GM23248 (cell line): Measurements from ENCODE around the gene GABRR2. TPM values are rescaled to one million over a fixed set of nuclear protein-coding genes. Genes with fewer than 3 reads are reported as not detected.

Experiments used
- DNase-seq: peaks from one replicate; pipeline ENCODE4 v3.0.0-alpha.2; 2015
- H2AFZ ChIP-seq: fragments of 200-600 bp; sonication (generic); 2 replicates; pipeline ENCODE4 v1.6.1; 2016; ENCODE audit warnings: antibody characterized with exemption
- H3F3A ChIP-seq: fragments of 200-600 bp; sonication (generic); 2 replicates; pipeline ENCODE4 v1.6.1; 2016; ENCODE audit warnings: mild to moderate bottlenecking, antibody characterized with exemption, mixed run types; ENCODE audit not compliant: insufficient read depth
- H3K27ac ChIP-seq: fragments of 200-600 bp; sonication (generic); 2 replicates; pipeline ENCODE4 v1.5.1; 2016; ENCODE audit warnings: mild to moderate bottlenecking
- H3K27me3 ChIP-seq: fragments of 200-600 bp; sonication (generic); replicated peaks from 2 replicates; pipeline ENCODE4 v1.6.1; 2016; ENCODE audit warnings: mild to moderate bottlenecking; ENCODE audit not compliant: insufficient read depth
- H3K36me3 ChIP-seq: fragments of 200-600 bp; sonication (generic); 2 replicates; pipeline ENCODE4 v1.6.1; 2016; ENCODE audit warnings: low read depth, mild to moderate bottlenecking
- H3K4me1 ChIP-seq: fragments of 200-600 bp; sonication (generic); 2 replicates; pipeline ENCODE4 v1.6.1; 2016; ENCODE audit warnings: mild to moderate bottlenecking; ENCODE audit not compliant: insufficient read depth
- H3K4me2 ChIP-seq: fragments of 200-600 bp; sonication (generic); one replicate; pipeline ENCODE4 v1.6.1; 2016; ENCODE audit warnings: mild to moderate bottlenecking; ENCODE audit not compliant: unreplicated experiment
- H3K4me3 ChIP-seq: fragments of 200-600 bp; sonication (generic); 2 replicates; pipeline ENCODE4 v1.5.1; 2016; ENCODE audit warnings: mild to moderate bottlenecking
- H3K79me2 ChIP-seq: fragments of 200-600 bp; sonication (generic); 2 replicates; pipeline ENCODE4 v1.6.1; 2016; ENCODE audit warnings: mild to moderate bottlenecking; ENCODE audit not compliant: insufficient read depth
- H3K9ac ChIP-seq: fragments of 200-600 bp; sonication (generic); 2 replicates; pipeline ENCODE4 v1.6.1; 2016; ENCODE audit warnings: mild to moderate bottlenecking
- H3K9me2 ChIP-seq: fragments of 200-600 bp; sonication (generic); 2 replicates; pipeline ENCODE4 v1.6.1; 2016; ENCODE audit warnings: mixed run types, mild to moderate bottlenecking, moderate library complexity; ENCODE audit not compliant: insufficient read depth
- H3K9me3 ChIP-seq: fragments of 200-600 bp; sonication (generic); one replicate; pipeline ENCODE4 v1.6.1; 2017; ENCODE audit warnings: low read depth
- H4K20me1 ChIP-seq: fragments of 200-600 bp; sonication (generic); 2 replicates; pipeline ENCODE4 v1.6.0; 2016; ENCODE audit not compliant: insufficient read depth
- EZH2 ChIP-seq: fragments of 200-600 bp; sonication (generic); IDR thresholded peaks from 2 replicates; pipeline ENCODE4 v1.6.1; 2018; ENCODE audit warnings: antibody characterized with exemption, mild to moderate bottlenecking; ENCODE audit not compliant: insufficient read depth, poor library complexity, severe bottlenecking
- EZH2phosphoT487 ChIP-seq: fragments of 200-600 bp; sonication (generic); IDR thresholded peaks from 2 replicates; pipeline ENCODE4 v1.6.1; 2018; ENCODE audit warnings: antibody characterized with exemption, moderate library complexity, mild to moderate bottlenecking, low read depth; ENCODE audit not compliant: insufficient read depth
- WGBS, 2 experiments: methylation state at CpG; one replicate each; pipeline ENCODE4 v1.1.6; 2015 to 2017; ENCODE audit warnings: low lambda C conversion rate in 2 of 2, low coverage in 1 of 2; ENCODE audit errors: missing lambda C conversion rate in 2 of 2; 5-methylcytosine and 5-hydroxymethylcytosine counted together
- in situ Hi-C: fragments of 300-500 bp; cut with MboI; formaldehyde crosslinking; loops from 2 replicates; pipeline ENCODE4 v1.15.0; 2020
- polyA plus RNA-seq: library from polyadenylated mRNA; unstranded; fragments of >200 nt; fragmentation: Nextera tagmentation; extraction: Ambion mirVana; gene quantifications from 2 replicates; pipeline ENCODE4 v1.2.1, GENCODE V29; 2016
- total RNA-seq: library from RNA; depleted of rRNA; stranded (reverse); fragments of >200 nt; shearing (Covaris generic); gene quantifications from 2 replicates; pipeline ENCODE4 v1.2.3, GENCODE V29; 2014

Gene GABRR2
- total and polyA plus RNA-seq, 2 experiments from 2014 or later: not detected

DNA sequence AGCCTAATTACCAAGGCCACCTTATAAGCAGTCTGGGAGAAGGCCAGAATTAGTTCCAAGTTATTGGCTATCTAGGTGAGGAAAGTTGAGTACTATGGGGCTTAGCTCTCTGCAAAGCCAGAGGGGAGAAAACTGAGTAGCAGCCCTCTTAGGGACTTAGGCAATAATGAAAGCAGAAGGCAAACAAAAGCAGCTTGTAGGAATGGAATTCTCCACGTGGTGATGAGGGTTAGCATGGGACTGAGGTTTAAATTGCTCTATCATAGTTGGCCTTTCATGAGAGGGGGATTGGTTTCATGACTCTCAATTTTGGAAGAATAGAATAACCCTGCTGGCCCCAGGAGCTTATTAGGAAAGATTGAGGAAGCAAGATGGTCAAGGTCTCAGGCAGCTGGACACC, 44.5 kb upstream of the GABRR2 start:
- Histone ChIP-seq H3K9me2 (no peaks in the 10 kb centered on the region), H3F3A (peaks cover 10% of the 10 kb centered on the region), H3K9ac (no peak overlapping the region), H4K20me1 (no peaks in the 10 kb centered on the region), H3K9me3 (no peaks in the 10 kb centered on the region), H3K4me3 (no peak overlapping the region), H3K79me2 (no peaks in the 10 kb centered on the region), H2AFZ (no peak overlapping the region), H3K4me2 (no peak overlapping the region), H3K27me3 (no peaks in the 10 kb centered on the region), H3K36me3 (no peaks in the 10 kb centered on the region), H3K4me1 (peaks cover 7% of the 10 kb centered on the region), H3K27ac (no peak overlapping the region)
- DNase-seq: no peak
- 7 to 25% methylated on average over 1 of the region's 1 CpG for WGBS, 2 experiments
- in situ Hi-C loops: loop anchor here (25.0 kb wide), 1 partner anchor 372 kb away; no protein-coding TSS in a partner anchor
- TF ChIP-seq EZH2: no peak
- no peak for TF ChIP-seq EZH2phosphoT487

DNA sequence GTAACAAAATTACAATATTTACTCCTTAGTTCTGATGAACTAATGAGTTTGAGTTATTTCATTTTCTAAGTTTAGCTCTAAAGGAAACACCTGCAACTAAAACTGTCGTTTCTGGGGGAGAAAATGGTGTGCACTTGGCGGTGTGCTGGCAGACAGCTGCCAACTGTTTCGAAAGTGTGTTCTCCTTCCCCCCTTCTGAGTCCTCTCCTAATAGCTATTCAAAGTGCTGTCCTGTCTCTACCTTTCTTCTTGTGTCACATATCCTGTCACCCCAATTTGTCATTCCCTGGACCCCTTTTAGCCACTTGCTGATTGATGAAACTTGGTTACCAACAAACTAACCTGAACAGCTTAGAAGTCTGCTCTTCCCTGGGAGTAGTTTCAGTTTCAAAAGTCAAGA, 42.3 kb upstream of the GABRR2 start:
- TF ChIP-seq EZH2phosphoT487 (no peak), EZH2 (no peak)
- H3F3A ChIP-seq: peaks cover 15% of the 10 kb centered on the region
- no peaks in the 10 kb centered on the region for H3K9me3 ChIP-seq
- 48% methylated on average over 3 of the region's 3 CpGs for WGBS, 2 experiments
- H3K36me3 ChIP-seq: no peaks in the 10 kb centered on the region
- H3K79me2 ChIP-seq: peaks cover under 1% of the 10 kb centered on the region; the same call in 1 of the 2 replicates
- H3K4me2 ChIP-seq: no peak overlapping the region
- H3K4me3 ChIP-seq: no peak overlapping the region
- peaks cover 7% of the 10 kb centered on the region for H3K4me1 ChIP-seq
- no peaks in the 10 kb centered on the region for H3K27me3 ChIP-seq
- H4K20me1 ChIP-seq: no peaks in the 10 kb centered on the region
- no peak overlapping the region for H2AFZ ChIP-seq
- DNase-seq: no peak
- no peak overlapping the region for H3K27ac ChIP-seq
- in situ Hi-C loops: loop anchor here (25.0 kb wide), 1 partner anchor 370 kb away; no protein-coding TSS in a partner anchor
- H3K9me2 ChIP-seq: no peaks in the 10 kb centered on the region
- no peak overlapping the region for H3K9ac ChIP-seq

DNA sequence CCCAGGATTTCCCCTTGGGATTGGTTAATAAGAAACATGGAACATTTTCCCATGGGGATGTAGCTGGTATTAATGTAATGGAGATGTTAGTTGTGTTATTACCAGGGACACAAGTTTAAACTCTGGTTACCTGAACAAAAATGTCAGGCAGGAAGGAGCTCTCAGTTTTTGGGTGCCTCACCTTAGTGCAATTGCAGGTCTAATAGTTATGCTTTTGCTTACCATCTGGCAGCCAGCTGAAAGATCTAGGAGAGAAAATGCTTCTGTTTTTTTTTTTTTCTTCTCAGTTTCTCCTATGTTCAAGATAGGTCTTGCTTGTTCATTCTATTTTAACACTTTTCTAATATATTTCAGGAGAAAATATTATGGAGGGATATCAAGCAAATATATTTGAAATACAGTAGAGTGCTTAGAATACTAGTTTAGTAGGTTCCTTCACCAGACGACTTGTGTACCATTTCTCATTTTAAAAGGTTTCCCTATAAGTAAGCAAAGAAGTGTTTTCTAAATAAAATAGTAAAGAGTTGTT, 41.6 kb upstream of the GABRR2 start:
- Histone ChIP-seq H4K20me1 (no peaks in the 10 kb centered on the region), H3K4me3 (no peak overlapping the region), H3K27me3 (no peaks in the 10 kb centered on the region), H3K9me3 (no peaks in the 10 kb centered on the region), H3K9ac (no peak overlapping the region), H3F3A (peaks cover 18% of the 10 kb centered on the region), H3K79me2 (peaks cover 7% of the 10 kb centered on the region), H2AFZ (no peak overlapping the region), H3K27ac (no peak overlapping the region), H3K4me2 (no peak overlapping the region), H3K4me1 (peaks cover 7% of the 10 kb centered on the region), H3K36me3 (no peaks in the 10 kb centered on the region), H3K9me2 (no peaks in the 10 kb centered on the region)
- WGBS, 2 experiments: 18 to 23% methylated on average over 1 of the region's 1 CpG
- TF ChIP-seq EZH2 (no peak), EZH2phosphoT487 (no peak)
- in situ Hi-C loops: loop anchor here (25.0 kb wide), 1 partner anchor 369 kb away; no protein-coding TSS in a partner anchor
- DNase-seq: no peak

DNA sequence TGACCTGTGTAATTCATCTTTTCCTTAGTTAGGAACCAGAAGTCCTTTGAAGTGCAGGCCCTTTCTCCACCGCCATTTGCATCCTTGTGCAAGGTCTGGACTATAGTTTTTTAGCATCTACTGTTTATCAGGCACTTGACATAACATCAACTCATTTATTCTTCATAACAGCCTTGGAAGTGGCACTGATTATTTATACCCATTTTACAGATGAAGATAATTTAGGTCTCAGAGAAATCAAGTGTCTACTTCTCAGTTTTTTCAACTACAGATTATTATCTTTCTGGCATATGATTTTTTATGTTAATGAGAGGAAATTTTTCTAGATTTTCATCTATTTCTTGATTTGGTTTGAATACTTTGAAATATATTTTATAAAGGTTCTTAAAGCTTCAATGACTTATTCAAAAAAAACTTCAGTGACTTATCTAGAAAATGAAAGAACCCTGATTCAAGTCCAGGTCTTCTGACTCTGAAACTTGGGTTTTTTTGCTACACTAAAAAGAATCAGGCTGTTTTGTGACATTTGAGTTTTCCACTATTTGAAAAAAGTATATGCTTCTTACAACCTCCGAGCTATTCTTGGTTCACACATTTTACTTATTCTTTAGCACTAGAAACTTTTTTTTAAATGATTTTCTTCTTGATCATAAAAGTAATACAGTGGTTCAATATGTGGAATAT, 40.6 kb upstream of the GABRR2 start:
- H3F3A ChIP-seq: peaks cover 20% of the 10 kb centered on the region
- DNase-seq: no peak
- no peak overlapping the region for H3K27ac ChIP-seq
- H3K9me2 ChIP-seq: no peaks in the 10 kb centered on the region
- H3K4me3 ChIP-seq: no peak overlapping the region
- TF ChIP-seq EZH2phosphoT487: no peak
- TF ChIP-seq EZH2: no peak
- H3K9ac ChIP-seq: no peak overlapping the region
- peaks cover 18% of the 10 kb centered on the region for H3K79me2 ChIP-seq
- 85 to 88% methylated on average over 2 of the region's 2 CpGs for WGBS, 2 experiments
- H2AFZ ChIP-seq: no peak overlapping the region
- peaks cover 10% of the 10 kb centered on the region for H3K4me1 ChIP-seq
- H3K27me3 ChIP-seq: no peaks in the 10 kb centered on the region
- no peaks in the 10 kb centered on the region for H3K36me3 ChIP-seq
- H3K4me2 ChIP-seq: no peak overlapping the region
- in situ Hi-C loops: loop anchor here (25.0 kb wide), 1 partner anchor 368 kb away; no protein-coding TSS in a partner anchor
- no peaks in the 10 kb centered on the region for H3K9me3 ChIP-seq
- no peaks in the 10 kb centered on the region for H4K20me1 ChIP-seq
